HK-2 (cell line): ENCODE results near the gene UBE2G2.

Source experiments
- DNase-seq: peaks from one replicate; pipeline ENCODE4 v3.0.0-alpha.2; 2018; ENCODE audit not compliant: unreplicated experiment

UBE2G2 gene

GRCh38 chr21:44751186-44751798 lies 50.3 kb downstream of the UBE2G2 start:
- no peak for DNase-seq

GRCh38 chr21:44750675-44751025 lies 51.0 kb downstream of the UBE2G2 start:
- DNase-seq, result no peak

GRCh38 chr21:44749759-44750674 lies 51.6 kb downstream of the UBE2G2 start:
- no peak for DNase-seq

GRCh38 chr21:44749116-44749758 lies 52.4 kb downstream of the UBE2G2 start:
- no peak for DNase-seq

GRCh38 chr21:44748621-44749020 lies 53.0 kb downstream of the UBE2G2 start:
- no peak for DNase-seq

- no peak for DNase-seq
Observed at GRCh38 chr21:44742418-44743153, 59.0 kb downstream of the UBE2G2 start.

GRCh38 chr21:44741921-44742320 lies 59.7 kb downstream of the UBE2G2 start:
- DNase-seq, result no peak

- DNase-seq, result no peak
Observed at GRCh38 chr21:44740742-44741141, 60.9 kb downstream of the UBE2G2 start.

GRCh38 chr21:44739316-44739715 lies 62.3 kb downstream of the UBE2G2 start:
- DNase-seq, result no peak

- DNase-seq, result no peak
Observed at GRCh38 chr21:44738621-44739020, 63.0 kb downstream of the UBE2G2 start.

GRCh38 chr21:44737706-44738354 lies 63.8 kb downstream of the UBE2G2 start:
- DNase-seq, result no peak

- no peak for DNase-seq
Observed at GRCh38 chr21:44736291-44737004, 65.2 kb downstream of the UBE2G2 start.

- no peak for DNase-seq
Observed at GRCh38 chr21:44735821-44736220, 65.8 kb downstream of the UBE2G2 start.

- no peak for DNase-seq
Observed at GRCh38 chr21:44734841-44735240, 66.8 kb downstream of the UBE2G2 start.

- DNase-seq, result no peak
Observed at GRCh38 chr21:44734026-44734745, 67.4 kb downstream of the UBE2G2 start.

GRCh38 chr21:44732956-44733355 lies 68.7 kb downstream of the UBE2G2 start:
- no peak for DNase-seq

GRCh38 chr21:44732263-44732662 lies 69.4 kb downstream of the UBE2G2 start:
- no peak for DNase-seq

GRCh38 chr21:44730951-44731579 lies 70.6 kb downstream of the UBE2G2 start:
- DNase-seq, result no peak

- DNase-seq, result no peak
Observed at GRCh38 chr21:44730028-44730395, 71.6 kb downstream of the UBE2G2 start.
